ENCODE measurements around the gene GJD2. TPM values are rescaled to one million over a fixed set of nuclear protein-coding genes. Genes with fewer than 3 reads are reported as not detected.
A peak's percentile ranks its signal among the peaks of the same experiment; 100 is the strongest.

GJD2 gene
- total RNA-seq, 1 experiment from 2014 or later: not detected

GRCh38 chr15:34738002-34738401, 16.8 kb downstream of the GJD2 start:
- ATAC-seq: no peak
- H3K27me3 ChIP-seq (ENCODE audit: control insufficient read depth, insufficient read depth, low read length): peaks cover 53% of the 10 kb centered on the region
- H3K4me1 ChIP-seq (ENCODE audit: control insufficient read depth, insufficient read depth, low read length): no peaks in the 10 kb centered on the region
- H3K36me3 ChIP-seq (ENCODE audit: control insufficient read depth, insufficient read depth, low read length): no peaks in the 10 kb centered on the region
- CTCF ChIA-PET: no interaction called here
- POLR2A ChIA-PET: interaction anchor here (0.9 kb wide), 1 partner anchor 43 kb away, joined by 3 read pairs; no protein-coding TSS in a partner anchor
- no peak for TF ChIP-seq POLR2AphosphoS5 (IDR thresholded peaks at IDR 0.05; ENCODE audit: low read depth, low read length)
- intact Hi-C loops (cut with micrococcal nuclease; ENCODE audit: unreplicated experiment): no loop called here
- no peak overlapping the region for H3K27ac ChIP-seq (ENCODE audit: low read length)
- no peak for DNase-seq (ENCODE audit: low read depth, low spot score)
- BruUV-seq (replicated peaks): no TSS peak
- in situ Hi-C loops (cut with HindIII; ENCODE audit: low pct_unique_long_range_greater_than_20kb, low sequenced_read_pairs): no loop called here
- no peaks in the 10 kb centered on the region for H3K9me3 ChIP-seq (ENCODE audit: control insufficient read depth, insufficient read depth, low read depth, low read length)
- no peak overlapping the region for H3K4me3 ChIP-seq (ENCODE audit: low read depth in 2 of 2, low read length in 2 of 2)

GRCh38 chr15:34737477-34737876, 17.3 kb downstream of the GJD2 start:
- H3K9me3 ChIP-seq (ENCODE audit: control insufficient read depth, insufficient read depth, low read depth, low read length): no peaks in the 10 kb centered on the region
- H3K4me1 ChIP-seq (ENCODE audit: control insufficient read depth, insufficient read depth, low read length): no peaks in the 10 kb centered on the region
- DNase-seq (ENCODE audit: low read depth, low spot score): no peak
- no peak overlapping the region for H3K4me3 ChIP-seq (ENCODE audit: low read depth in 2 of 2, low read length in 2 of 2)
- H3K27me3 ChIP-seq (ENCODE audit: control insufficient read depth, insufficient read depth, low read length): peaks cover 54% of the 10 kb centered on the region
- H3K27ac ChIP-seq (ENCODE audit: low read length): no peak overlapping the region
- TF ChIP-seq REST (IDR thresholded peaks at IDR 0.05; ENCODE audit: insufficient read depth in 1 of 2, low read depth in 2 of 2, low read length in 1 of 2) (no peak), CTCF (IDR thresholded peaks at IDR 0.05) (no peak), TCF7L2 (IDR thresholded peaks at IDR 0.05; ENCODE audit: low read depth, low read length) (no peak), POLR2AphosphoS5 (IDR thresholded peaks at IDR 0.05; ENCODE audit: low read depth, low read length) (no peak), SIN3A (IDR thresholded peaks at IDR 0.05; ENCODE audit: borderline replicate concordance, insufficient read depth, low read depth, low read length) (no peak)
- ChIA-PET POLR2A (no interaction called here), CTCF (no interaction called here)
- no peaks in the 10 kb centered on the region for H3K36me3 ChIP-seq (ENCODE audit: control insufficient read depth, insufficient read depth, low read length)
- no TSS peak for BruUV-seq (replicated peaks)
- intact Hi-C loops (cut with micrococcal nuclease; ENCODE audit: unreplicated experiment): no loop called here
- no peak for ATAC-seq
- in situ Hi-C loops (cut with HindIII; ENCODE audit: low pct_unique_long_range_greater_than_20kb, low sequenced_read_pairs): no loop called here

GRCh38 chr15:34734303-34734702, 20.5 kb downstream of the GJD2 start:
- POLR2A ChIA-PET: interaction anchor here (0.6 kb wide), 1 partner anchor 43 kb away, joined by 3 read pairs; no protein-coding TSS in a partner anchor
- H3K36me3 ChIP-seq (ENCODE audit: control insufficient read depth, insufficient read depth, low read length): no peaks in the 10 kb centered on the region
- H3K4me3 ChIP-seq (ENCODE audit: low read depth in 2 of 2, low read length in 2 of 2): no peak overlapping the region
- in situ Hi-C loops (cut with HindIII; ENCODE audit: low pct_unique_long_range_greater_than_20kb, low sequenced_read_pairs): no loop called here
- TF ChIP-seq REST (IDR thresholded peaks at IDR 0.05; ENCODE audit: insufficient read depth in 1 of 2, low read depth in 2 of 2, low read length in 1 of 2): peak in 1 of 2 experiments; percentile 45; a peak in 1 of 4 replicates
- no peak for TF ChIP-seq POLR2AphosphoS5 (IDR thresholded peaks at IDR 0.05; ENCODE audit: low read depth, low read length)
- no peaks in the 10 kb centered on the region for H3K9me3 ChIP-seq (ENCODE audit: control insufficient read depth, insufficient read depth, low read depth, low read length)
- CTCF ChIA-PET: no interaction called here
- no peak for ATAC-seq
- no peak for DNase-seq (ENCODE audit: low read depth, low spot score)
- intact Hi-C loops (cut with micrococcal nuclease; ENCODE audit: unreplicated experiment): no loop called here
- no TSS peak for BruUV-seq (replicated peaks)
- H3K4me1 ChIP-seq (ENCODE audit: control insufficient read depth, insufficient read depth, low read length): no peaks in the 10 kb centered on the region
- peaks cover 42% of the 10 kb centered on the region for H3K27me3 ChIP-seq (ENCODE audit: control insufficient read depth, insufficient read depth, low read length)
- no peak overlapping the region for H3K27ac ChIP-seq (ENCODE audit: low read length)

Measured in Panc1 (cell line).